Activated CD4-positive, alpha-beta T cell treated with anti-CD3 and anti-CD28 coated beads, Interleukin-2, amount 10 ng/mL, durations not matched to agents 7 days and 5 days (primary cell): ENCODE results near the gene PLA2G4A. TPM values are rescaled to one million over a fixed set of nuclear protein-coding genes. Genes with fewer than 3 reads are reported as not detected.

ENCODE experiments used
- total RNA-seq, 2 experiments: library from RNA; stranded (reverse); gene quantifications; one replicate each; pipeline ENCODE4 v1.2.3, GENCODE V29; 2021

Gene PLA2G4A
- total RNA-seq, 2 experiments from 2014 or later: not detected

Other genes starting within 250 kb of the PLA2G4A start
- not detected for gene PTGS2, start 148.5 kb upstream of the PLA2G4A start, total RNA-seq